Skeletal muscle satellite cell (primary cell): ENCODE measurements around the gene MLIP.

Experiments
- H3K27me3 ChIP-seq: 2 replicates; pipeline ENCODE4 v1.7.0; 2013; ENCODE audit warnings: low read length; ENCODE audit not compliant: control insufficient read depth, insufficient read depth
- H3K36me3 ChIP-seq: 2 replicates; pipeline ENCODE4 v1.7.0; 2013; ENCODE audit warnings: mild to moderate bottlenecking, control low read depth, low read length; ENCODE audit not compliant: insufficient read depth
- H3K4me1 ChIP-seq: 2 replicates; pipeline ENCODE4 v1.7.0; 2013; ENCODE audit warnings: low read length; ENCODE audit not compliant: control insufficient read depth, insufficient read depth
- H3K4me2 ChIP-seq: 2 replicates; pipeline ENCODE4 v1.7.0; 2013; ENCODE audit warnings: mild to moderate bottlenecking, low read length
- H3K4me3 ChIP-seq: 2 replicates; pipeline ENCODE4 v1.7.0; 2013; ENCODE audit warnings: low read length
- H3K9ac ChIP-seq: 2 replicates; pipeline ENCODE4 v1.7.0; 2013; ENCODE audit warnings: mild to moderate bottlenecking, low read depth, low read length, moderate library complexity
- H3K9me3 ChIP-seq: replicated peaks from 2 replicates; pipeline ENCODE4 v1.7.0; 2013; ENCODE audit warnings: mild to moderate bottlenecking, control low read depth, low read length

MLIP gene

DNA sequence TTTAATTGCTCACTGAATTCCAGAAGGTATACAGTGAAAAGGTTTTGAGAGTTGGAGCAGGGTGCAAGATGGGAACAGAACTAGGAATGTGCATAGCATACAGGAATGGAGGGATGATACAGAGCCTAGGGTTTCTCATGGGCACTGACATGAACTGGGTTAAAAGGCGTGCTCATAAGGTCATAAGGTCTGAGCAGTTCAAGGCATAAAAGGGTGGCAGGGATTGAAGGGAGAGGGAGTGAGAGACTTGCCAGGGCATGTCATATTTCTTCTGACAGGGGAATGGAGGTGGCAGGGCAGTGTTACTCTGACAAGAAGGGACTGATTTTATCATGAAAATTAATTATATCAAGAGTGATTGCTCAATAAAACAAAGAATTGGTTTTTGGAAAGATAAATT, 4.7 kb downstream of the MLIP start:
- Histone ChIP-seq H3K4me1 (peaks cover 30% of the 10 kb centered on the region), H3K9me3 (no peaks in the 10 kb centered on the region), H3K4me3 (no peak overlapping the region), H3K36me3 (no peaks in the 10 kb centered on the region), H3K4me2 (no peak overlapping the region), H3K9ac (no peak overlapping the region), H3K27me3 (no peaks in the 10 kb centered on the region)

DNA sequence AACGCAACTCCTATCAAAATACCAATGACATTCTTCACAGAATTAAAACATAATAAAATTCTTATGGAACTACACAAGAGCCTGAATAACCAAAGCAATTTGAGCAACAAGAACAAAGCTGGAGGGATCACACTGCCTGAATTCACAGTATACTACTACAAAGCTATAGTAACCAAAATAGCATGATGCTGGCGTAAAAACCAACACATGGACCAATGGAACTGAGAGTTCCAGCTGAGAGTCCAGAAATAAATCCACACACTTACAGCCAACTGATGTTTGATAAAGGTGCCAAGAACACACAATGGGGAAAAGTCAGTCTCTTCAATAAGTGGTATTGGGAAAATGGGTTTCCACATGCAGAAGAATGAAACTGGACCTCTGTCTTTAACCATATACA, 6.9 kb downstream of the MLIP start:
- Histone ChIP-seq H3K4me3 (no peak overlapping the region), H3K9me3 (no peaks in the 10 kb centered on the region), H3K9ac (no peak overlapping the region), H3K4me2 (no peak overlapping the region), H3K4me1 (peaks cover 12% of the 10 kb centered on the region), H3K36me3 (no peaks in the 10 kb centered on the region), H3K27me3 (no peaks in the 10 kb centered on the region)

DNA sequence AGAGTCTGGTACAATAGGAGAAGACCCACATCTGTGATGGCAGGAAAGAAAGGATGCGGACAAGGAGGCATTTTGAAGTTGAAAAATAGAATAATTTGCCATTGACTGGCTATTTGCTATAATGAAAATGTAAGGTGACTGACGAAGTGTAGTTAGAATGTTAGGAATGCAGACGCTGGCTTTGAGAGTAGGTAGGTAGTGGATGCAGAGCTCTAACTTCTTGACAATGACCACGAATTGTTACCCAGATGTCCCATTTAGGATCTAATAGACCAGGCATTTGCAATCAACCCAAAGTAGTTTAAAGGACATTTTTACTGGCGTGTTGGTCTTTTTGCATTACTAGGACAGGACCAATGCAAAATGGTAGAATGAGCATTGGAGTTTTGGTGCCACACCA, 14.2 kb downstream of the MLIP start:
- Histone ChIP-seq H3K4me1 (no peaks in the 10 kb centered on the region), H3K36me3 (no peaks in the 10 kb centered on the region), H3K9me3 (no peaks in the 10 kb centered on the region), H3K4me2 (no peak overlapping the region), H3K4me3 (no peak overlapping the region), H3K9ac (no peak overlapping the region), H3K27me3 (no peaks in the 10 kb centered on the region)

DNA sequence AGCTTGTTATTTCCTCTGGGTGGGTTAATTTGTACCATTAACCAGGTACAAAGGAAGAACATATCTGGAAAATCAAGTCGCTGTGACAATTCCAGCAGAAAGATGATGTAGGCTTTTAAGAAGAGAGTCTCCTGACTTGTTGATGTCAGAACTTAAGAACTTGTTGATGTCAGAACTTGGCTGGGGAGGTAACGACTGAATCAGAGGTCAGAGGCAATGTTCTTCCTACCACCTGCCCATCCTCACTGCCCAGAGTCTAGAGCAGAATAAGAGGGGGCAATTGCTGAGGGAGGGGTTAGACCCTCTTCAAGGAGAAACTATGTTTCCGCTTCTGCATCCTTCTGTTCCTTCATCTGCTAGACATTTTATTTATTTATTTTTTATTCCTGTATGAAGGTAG, 18.9 kb downstream of the MLIP start:
- Histone ChIP-seq H3K9me3 (no peaks in the 10 kb centered on the region), H3K9ac (no peak overlapping the region), H3K4me3 (no peak overlapping the region), H3K4me2 (no peak overlapping the region), H3K36me3 (no peaks in the 10 kb centered on the region), H3K27me3 (no peaks in the 10 kb centered on the region), H3K4me1 (peaks cover 3% of the 10 kb centered on the region)

DNA sequence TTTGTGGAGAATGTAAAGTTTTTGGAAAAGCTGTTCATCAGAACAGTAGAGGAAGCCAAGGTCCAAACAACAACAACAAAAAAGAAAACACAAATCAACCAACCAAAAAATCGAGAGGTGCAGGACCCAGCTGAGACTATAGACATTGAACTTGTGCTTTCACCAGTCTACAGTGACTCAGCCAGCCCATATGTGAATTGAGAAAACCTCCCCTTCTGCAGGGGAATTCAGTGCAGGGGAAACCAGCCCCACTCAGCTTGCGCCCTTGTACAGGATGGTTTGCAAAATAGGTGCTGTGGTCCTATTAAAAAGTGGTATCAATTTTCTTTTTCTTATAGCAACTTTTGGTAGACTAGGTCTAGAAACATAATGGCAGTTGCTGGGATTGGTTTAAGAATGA, 21.3 kb downstream of the MLIP start:
- Histone ChIP-seq H3K9ac (no peak overlapping the region), H3K36me3 (no peaks in the 10 kb centered on the region), H3K4me1 (peaks cover 11% of the 10 kb centered on the region), H3K9me3 (no peaks in the 10 kb centered on the region), H3K4me2 (no peak overlapping the region), H3K4me3 (no peak overlapping the region), H3K27me3 (no peaks in the 10 kb centered on the region)

DNA sequence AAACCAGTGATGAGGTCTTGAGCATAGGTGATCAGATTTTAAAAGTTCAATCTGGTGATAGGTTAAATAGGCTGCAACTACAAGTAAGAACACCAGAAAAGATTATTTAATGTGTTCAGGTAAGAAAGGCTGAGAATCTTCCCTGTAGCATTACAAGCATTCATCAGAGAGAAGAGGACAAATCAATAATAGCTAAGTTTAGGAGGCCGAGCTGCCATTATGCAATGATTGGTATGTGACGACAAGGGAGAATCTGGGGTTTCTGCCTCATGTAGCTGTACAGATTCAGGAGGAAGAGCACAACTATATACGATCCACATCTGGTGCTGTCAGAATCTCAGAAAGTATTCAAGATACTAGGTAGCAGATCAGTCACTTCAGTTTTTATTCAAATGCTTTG, 21.9 kb downstream of the MLIP start:
- no peaks in the 10 kb centered on the region for H3K9me3 ChIP-seq
- peaks cover 11% of the 10 kb centered on the region for H3K4me1 ChIP-seq
- H3K27me3 ChIP-seq, result no peaks in the 10 kb centered on the region
- no peak overlapping the region for H3K4me2 ChIP-seq
- H3K36me3 ChIP-seq, result no peaks in the 10 kb centered on the region
- H3K9ac ChIP-seq, result no peak overlapping the region
- no peak overlapping the region for H3K4me3 ChIP-seq

DNA sequence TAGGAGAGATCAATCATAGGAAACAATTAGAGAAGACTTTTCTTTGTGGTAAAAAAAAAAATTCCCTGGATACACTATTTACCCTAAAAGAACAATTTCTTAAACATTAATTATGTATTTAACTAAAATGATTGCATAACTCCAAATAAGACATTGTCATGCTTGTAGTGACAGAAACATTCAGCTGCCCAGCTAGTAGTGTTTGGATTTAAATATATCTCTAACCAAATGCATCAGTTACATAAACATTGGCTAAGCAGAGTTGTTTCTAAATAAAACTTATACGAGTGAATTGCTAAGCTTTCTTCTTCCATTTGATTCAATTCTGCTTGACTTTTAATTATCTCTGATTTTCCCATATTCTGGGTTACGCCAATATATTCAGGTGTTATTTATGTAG, 23.7 kb downstream of the MLIP start:
- Histone ChIP-seq H3K36me3 (no peaks in the 10 kb centered on the region), H3K9me3 (no peaks in the 10 kb centered on the region), H3K4me3 (no peak overlapping the region), H3K27me3 (no peaks in the 10 kb centered on the region), H3K9ac (no peak overlapping the region), H3K4me2 (no peak overlapping the region), H3K4me1 (peaks cover 11% of the 10 kb centered on the region)

DNA sequence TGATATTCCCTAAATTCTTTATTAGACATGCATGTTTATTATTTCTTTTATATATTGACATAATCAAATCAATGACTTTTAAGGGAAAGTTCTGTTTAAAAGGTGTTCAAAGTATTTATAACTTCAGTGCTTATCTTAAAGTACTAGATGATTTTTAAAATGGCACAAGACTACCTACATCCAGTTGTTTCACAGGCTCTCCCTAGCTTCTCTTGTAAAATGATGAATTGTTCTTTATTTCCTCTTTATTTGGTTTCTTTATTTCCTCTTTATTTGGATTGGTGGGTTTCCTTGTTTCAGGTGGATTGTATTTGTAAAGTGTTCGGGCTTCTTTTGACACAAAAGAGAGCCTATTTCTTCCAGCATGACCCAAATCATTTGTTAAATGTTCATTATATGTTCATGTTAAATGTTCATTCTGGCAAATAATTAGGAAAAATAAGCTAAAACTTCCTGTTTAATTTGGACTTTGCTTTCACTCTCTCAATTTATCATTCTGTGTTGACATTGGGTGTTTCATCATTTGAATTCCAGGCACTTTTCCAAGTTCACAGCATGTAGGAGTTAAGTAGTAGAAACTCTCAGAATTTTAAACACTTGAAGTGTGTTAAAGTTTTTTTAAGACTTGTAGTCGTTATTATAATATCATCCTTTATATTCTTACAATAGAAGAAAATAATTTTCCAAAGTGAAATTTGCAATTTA, 24.6 kb downstream of the MLIP start:
- Histone ChIP-seq H3K9me3 (no peaks in the 10 kb centered on the region), H3K4me2 (peak overlapping the region; percentile 28), H3K4me3 (no peak overlapping the region), H3K36me3 (no peaks in the 10 kb centered on the region), H3K9ac (no peak overlapping the region), H3K27me3 (no peaks in the 10 kb centered on the region), H3K4me1 (peaks cover 11% of the 10 kb centered on the region)

DNA sequence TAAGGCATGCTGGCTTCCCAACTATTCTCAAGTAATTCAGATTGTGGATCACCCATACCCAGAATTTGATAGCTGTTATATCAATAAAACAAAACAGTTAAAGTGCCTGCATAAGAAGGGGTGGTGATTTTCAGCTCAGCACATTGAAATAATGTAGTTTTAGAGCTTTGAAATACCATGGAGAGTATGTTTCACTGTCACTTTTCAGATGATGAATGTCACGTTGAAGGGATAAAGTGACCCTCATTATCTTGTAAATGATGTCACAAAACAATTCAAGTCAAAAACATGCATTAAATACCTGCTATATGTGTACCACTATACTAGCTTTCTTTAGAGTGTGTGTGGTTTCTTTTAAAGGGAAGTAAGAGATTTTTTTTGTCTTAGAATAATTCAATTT, 27.6 kb downstream of the MLIP start:
- no peak overlapping the region for H3K4me2 ChIP-seq
- no peak overlapping the region for H3K4me3 ChIP-seq
- no peak overlapping the region for H3K9ac ChIP-seq

DNA sequence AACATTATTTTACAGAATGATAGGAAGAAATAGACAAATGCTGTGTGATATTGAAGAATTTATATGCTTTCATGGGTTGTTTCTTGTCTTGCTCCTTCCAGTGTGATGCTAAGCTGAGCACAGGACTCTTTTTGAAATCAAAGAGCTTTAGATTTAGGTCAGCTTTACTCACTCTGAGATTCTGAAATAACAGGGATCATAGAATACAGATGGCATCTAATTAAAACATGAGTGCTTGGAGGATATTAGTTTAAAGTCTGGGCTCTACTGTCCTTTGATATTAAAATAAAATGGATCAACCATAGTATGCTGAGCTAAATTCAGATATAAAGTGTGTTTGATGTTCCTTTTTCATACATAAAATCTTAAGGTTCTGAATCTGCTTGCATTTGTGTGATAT, 29.6 kb downstream of the MLIP start:
- Histone ChIP-seq H3K9me3 (no peaks in the 10 kb centered on the region), H3K4me1 (peaks cover 6% of the 10 kb centered on the region), H3K27me3 (no peaks in the 10 kb centered on the region), H3K4me2 (no peak overlapping the region), H3K4me3 (no peak overlapping the region), H3K9ac (no peak overlapping the region), H3K36me3 (no peaks in the 10 kb centered on the region)

More for the DNA sequence above, 27.6 kb downstream of the MLIP start:
- no peaks in the 10 kb centered on the region for H3K9me3 ChIP-seq
- H3K27me3 ChIP-seq, result no peaks in the 10 kb centered on the region
- peaks cover 11% of the 10 kb centered on the region for H3K4me1 ChIP-seq
- no peaks in the 10 kb centered on the region for H3K36me3 ChIP-seq

DNA sequence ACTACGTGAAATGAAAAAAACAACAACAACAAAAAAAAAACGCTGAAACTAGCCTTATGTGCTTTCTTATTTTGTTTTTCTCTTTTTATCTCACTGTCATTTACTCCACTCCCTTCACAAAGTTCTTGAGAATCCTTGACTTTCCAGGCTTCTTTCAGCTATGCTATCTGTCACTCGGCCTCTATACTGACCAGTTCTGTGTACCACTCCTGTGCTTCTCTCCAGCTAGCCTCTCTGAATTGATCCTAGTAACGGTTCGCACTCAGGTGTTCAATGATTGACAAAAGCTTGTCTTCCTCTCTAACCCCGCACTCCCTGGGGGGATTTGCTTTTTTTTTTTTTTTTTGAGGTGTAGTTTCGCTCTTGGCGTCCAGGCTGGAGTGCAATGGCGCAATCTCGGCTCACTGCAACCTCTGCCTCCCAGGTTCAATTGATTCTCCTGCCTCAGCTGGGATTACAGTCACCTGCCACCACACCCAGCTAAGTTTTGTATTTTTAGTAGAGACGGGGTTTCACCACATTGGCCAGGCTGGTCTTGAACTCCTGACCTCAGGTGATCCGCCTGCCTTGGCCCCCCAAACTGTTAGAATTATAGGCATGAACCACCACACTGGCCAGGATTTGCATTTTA, 31.8 kb downstream of the MLIP start:
- H3K9ac ChIP-seq, result no peak overlapping the region
- no peaks in the 10 kb centered on the region for H3K9me3 ChIP-seq
- no peak overlapping the region for H3K4me2 ChIP-seq
- H3K36me3 ChIP-seq, result no peaks in the 10 kb centered on the region
- H3K4me1 ChIP-seq, result no peaks in the 10 kb centered on the region
- H3K27me3 ChIP-seq, result no peaks in the 10 kb centered on the region
- H3K4me3 ChIP-seq, result no peak overlapping the region

DNA sequence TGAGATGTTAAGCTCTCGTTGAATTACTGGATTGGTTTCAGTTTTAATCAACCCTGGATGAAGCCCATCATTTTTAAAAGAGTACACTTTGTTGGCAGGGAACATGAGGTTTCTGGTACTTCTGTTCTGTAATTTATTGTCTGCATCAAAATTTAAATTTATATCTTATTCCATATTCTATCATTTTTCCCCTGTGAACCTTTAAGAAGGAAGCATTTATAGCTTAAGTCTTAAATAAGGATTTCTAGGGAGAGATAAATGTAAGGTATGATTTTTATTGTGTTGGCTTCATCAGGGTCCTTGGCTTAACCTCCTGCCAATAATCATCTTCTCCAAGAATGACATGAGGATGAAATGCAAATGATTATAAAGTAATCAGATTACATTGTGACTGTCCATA, 40.6 kb downstream of the MLIP start:
- Histone ChIP-seq H3K36me3 (no peaks in the 10 kb centered on the region), H3K4me3 (no peak overlapping the region), H3K9ac (no peak overlapping the region), H3K4me1 (no peaks in the 10 kb centered on the region), H3K27me3 (no peaks in the 10 kb centered on the region), H3K4me2 (no peak overlapping the region), H3K9me3 (no peaks in the 10 kb centered on the region)
